PFSK-1 (cell line): ENCODE data around the gene OPCML.

Experiments
- FOXP2 ChIP-seq: optimal IDR thresholded peaks from 2 replicates; pipeline ENCODE3; 2011; ENCODE audit warnings: borderline replicate concordance, control low read depth, inconsistent platforms; ENCODE audit not compliant: insufficient read depth; ENCODE audit errors: extremely low read length, extremely low read depth
- POLR2AphosphoS5 ChIP-seq: IDR thresholded peaks from 2 replicates; pipeline ENCODE4 v1.6.1; 2012; ENCODE audit warnings: low read depth, mild to moderate bottlenecking, control low read depth, low read length, moderate library complexity
- SIN3A ChIP-seq: IDR thresholded peaks from 2 replicates; pipeline ENCODE4 v1.6.1; 2012; ENCODE audit warnings: mild to moderate bottlenecking, low read length, moderate library complexity, borderline replicate concordance; ENCODE audit not compliant: insufficient read depth
- TAF1 ChIP-seq: IDR thresholded peaks from 2 replicates; pipeline ENCODE4 v1.6.1; 2012; ENCODE audit warnings: low read length, control low read depth, borderline replicate concordance; ENCODE audit not compliant: insufficient read depth
- TF ChIP-seq, protein P1 (sequence below), 2 experiments: IDR thresholded peaks; 2 replicates each; pipeline versions ENCODE4 v1.6.1 to v1.8.0; 2011 to 2012; ENCODE audit warnings: low read depth in 2 of 2, low read length in 2 of 2, control low read depth in 1 of 2, inconsistent platforms in 1 of 2, mild to moderate bottlenecking in 1 of 2, moderate library complexity in 1 of 2; ENCODE audit not compliant: insufficient read depth in 1 of 2

GRCh38 chr11:132784441-132784840, 747.9 kb downstream of the OPCML start:
- TF ChIP-seq POLR2AphosphoS5 (no peak), TAF1 (no peak), SIN3A (no peak), FOXP2 (no peak)
- TF ChIP-seq, protein P1, sequence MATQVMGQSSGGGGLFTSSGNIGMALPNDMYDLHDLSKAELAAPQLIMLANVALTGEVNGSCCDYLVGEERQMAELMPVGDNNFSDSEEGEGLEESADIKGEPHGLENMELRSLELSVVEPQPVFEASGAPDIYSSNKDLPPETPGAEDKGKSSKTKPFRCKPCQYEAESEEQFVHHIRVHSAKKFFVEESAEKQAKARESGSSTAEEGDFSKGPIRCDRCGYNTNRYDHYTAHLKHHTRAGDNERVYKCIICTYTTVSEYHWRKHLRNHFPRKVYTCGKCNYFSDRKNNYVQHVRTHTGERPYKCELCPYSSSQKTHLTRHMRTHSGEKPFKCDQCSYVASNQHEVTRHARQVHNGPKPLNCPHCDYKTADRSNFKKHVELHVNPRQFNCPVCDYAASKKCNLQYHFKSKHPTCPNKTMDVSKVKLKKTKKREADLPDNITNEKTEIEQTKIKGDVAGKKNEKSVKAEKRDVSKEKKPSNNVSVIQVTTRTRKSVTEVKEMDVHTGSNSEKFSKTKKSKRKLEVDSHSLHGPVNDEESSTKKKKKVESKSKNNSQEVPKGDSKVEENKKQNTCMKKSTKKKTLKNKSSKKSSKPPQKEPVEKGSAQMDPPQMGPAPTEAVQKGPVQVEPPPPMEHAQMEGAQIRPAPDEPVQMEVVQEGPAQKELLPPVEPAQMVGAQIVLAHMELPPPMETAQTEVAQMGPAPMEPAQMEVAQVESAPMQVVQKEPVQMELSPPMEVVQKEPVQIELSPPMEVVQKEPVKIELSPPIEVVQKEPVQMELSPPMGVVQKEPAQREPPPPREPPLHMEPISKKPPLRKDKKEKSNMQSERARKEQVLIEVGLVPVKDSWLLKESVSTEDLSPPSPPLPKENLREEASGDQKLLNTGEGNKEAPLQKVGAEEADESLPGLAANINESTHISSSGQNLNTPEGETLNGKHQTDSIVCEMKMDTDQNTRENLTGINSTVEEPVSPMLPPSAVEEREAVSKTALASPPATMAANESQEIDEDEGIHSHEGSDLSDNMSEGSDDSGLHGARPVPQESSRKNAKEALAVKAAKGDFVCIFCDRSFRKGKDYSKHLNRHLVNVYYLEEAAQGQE (IDR thresholded peaks at IDR 0.05; ENCODE audit: insufficient read depth in 1 of 2, low read depth in 2 of 2, low read length in 2 of 2): no peak
